Peyer's patch (tissue), 4 donors: ENCODE measurements around the gene TMEM164. TPM values are rescaled to one million over a fixed set of nuclear protein-coding genes. Genes with fewer than 3 reads are reported as not detected.

ENCODE experiments used
- DNase-seq, 3 donors: peaks; one replicate each; pipeline ENCODE4 v3.0.0-alpha.2; 2017 to 2019
- H3K27ac ChIP-seq, 4 donors: fragments of 200-600 bp; sonication (generic); one replicate each; pipeline ENCODE4 v1.5.1; 2016 to 2019
- H3K27me3 ChIP-seq, 2 donors: fragments of 200-600 bp; sonication (generic); one replicate each; pipeline ENCODE4 v1.5.1; 2019
- H3K36me3 ChIP-seq, 3 donors: fragments of 200-600 bp; sonication (generic); one replicate each; pipeline ENCODE4 v1.5.1; 2016 to 2019
- H3K4me1 ChIP-seq, 4 donors: fragments of 200-600 bp; sonication (generic); one replicate each; pipeline ENCODE4 v1.5.1; 2016 to 2019
- H3K4me3 ChIP-seq, 4 donors: fragments of 200-600 bp; sonication (generic); 1 replicate in 3 of 4; 2 replicates in 1 of 4; pipeline ENCODE4 v1.5.1; 2016 to 2019; ENCODE audit warnings: mild to moderate bottlenecking in 1 of 4
- H3K9me3 ChIP-seq, 4 donors: fragments of 200-600 bp; sonication (generic); one replicate each; pipeline ENCODE4 v1.5.1; 2016 to 2019; ENCODE audit warnings: mild to moderate bottlenecking in 1 of 4
- POLR2A ChIP-seq, 2 donors: fragments of 450-650 bp; IDR thresholded peaks; one replicate each; pipeline ENCODE4 v1.5.1; 2017; ENCODE audit warnings: antibody characterized with exemption in 2 of 2, mild to moderate bottlenecking in 2 of 2, moderate library complexity in 2 of 2
- total RNA-seq, 4 donors: library from RNA; depleted of rRNA; stranded (reverse); fragments of >200 nt; gene quantifications; one replicate each; pipeline ENCODE4 v1.1.0, GENCODE V29; 2016
- TF ChIP-seq, protein P1 (sequence below), 6 experiments: fragments of 450-650 bp in 4 of 6; fragments of 200-600 bp in 2 of 6; sonication (generic) in 1 of 6; IDR thresholded peaks; one replicate each; pipeline ENCODE4 v1.5.1; 2017 to 2019; ENCODE audit warnings: antibody characterized with exemption in 6 of 6, mild to moderate bottlenecking in 3 of 6, moderate library complexity in 1 of 6

Gene TMEM164
- total RNA-seq, 4 donors from 2014 or later = 25.6 to 79.7 (median 73.8) TPM

DNA sequence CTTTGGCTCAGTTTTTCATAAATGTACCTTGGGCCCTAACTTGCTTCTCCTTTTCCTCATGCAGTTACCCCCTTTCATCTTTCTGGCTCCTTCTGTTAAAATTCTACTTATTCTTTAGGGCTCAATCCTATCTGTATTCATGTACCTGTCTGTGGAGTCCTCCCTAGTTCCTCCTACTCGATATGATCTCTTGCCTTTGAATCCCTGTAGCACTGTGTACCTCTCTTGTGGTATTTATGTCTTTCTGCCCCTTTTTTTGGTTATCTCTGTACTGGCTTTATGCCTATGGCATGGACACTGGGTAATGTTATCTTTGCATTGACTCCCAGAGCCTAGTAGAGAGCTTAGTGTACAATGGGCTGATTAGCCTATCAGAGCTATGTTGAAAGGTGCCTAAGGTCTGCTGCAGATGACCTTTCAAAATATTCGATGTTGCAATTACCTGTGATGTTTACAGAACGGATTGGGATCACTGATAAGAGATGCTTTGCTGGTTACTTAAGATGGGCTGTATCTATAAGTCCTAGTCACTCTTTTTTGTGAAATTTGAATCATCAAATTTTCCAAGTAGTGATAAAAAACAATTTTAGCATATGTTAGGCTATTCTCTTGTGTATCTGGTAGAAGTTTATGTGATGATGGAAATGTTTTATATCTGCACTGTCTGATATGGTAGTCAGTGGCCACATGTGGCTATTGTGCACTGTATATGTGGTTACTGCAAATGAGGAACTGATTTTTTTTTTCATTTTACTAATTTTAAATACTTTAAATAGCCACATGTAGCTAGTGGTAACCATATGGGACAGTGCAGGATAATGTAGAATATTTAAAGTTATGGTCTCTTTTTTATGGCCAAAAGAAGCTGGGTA is 33.5 kb downstream of the TMEM164 start:
- H3K4me1 ChIP-seq = no peaks in the 10 kb centered on the region
- no peak overlapping the region for H3K4me3 ChIP-seq
- DNase-seq = no peak
- no peaks in the 10 kb centered on the region for H3K9me3 ChIP-seq
- no peak for TF ChIP-seq POLR2A (IDR thresholded peaks at IDR 0.05)
- TF ChIP-seq, protein P1, sequence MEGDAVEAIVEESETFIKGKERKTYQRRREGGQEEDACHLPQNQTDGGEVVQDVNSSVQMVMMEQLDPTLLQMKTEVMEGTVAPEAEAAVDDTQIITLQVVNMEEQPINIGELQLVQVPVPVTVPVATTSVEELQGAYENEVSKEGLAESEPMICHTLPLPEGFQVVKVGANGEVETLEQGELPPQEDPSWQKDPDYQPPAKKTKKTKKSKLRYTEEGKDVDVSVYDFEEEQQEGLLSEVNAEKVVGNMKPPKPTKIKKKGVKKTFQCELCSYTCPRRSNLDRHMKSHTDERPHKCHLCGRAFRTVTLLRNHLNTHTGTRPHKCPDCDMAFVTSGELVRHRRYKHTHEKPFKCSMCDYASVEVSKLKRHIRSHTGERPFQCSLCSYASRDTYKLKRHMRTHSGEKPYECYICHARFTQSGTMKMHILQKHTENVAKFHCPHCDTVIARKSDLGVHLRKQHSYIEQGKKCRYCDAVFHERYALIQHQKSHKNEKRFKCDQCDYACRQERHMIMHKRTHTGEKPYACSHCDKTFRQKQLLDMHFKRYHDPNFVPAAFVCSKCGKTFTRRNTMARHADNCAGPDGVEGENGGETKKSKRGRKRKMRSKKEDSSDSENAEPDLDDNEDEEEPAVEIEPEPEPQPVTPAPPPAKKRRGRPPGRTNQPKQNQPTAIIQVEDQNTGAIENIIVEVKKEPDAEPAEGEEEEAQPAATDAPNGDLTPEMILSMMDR (IDR thresholded peaks at IDR 0.05) = no peak
- no peaks in the 10 kb centered on the region for H3K27me3 ChIP-seq
- no peaks in the 10 kb centered on the region for H3K36me3 ChIP-seq
- peak overlapping the region in 1 of 4 donors; percentile 31 for H3K27ac ChIP-seq

DNA sequence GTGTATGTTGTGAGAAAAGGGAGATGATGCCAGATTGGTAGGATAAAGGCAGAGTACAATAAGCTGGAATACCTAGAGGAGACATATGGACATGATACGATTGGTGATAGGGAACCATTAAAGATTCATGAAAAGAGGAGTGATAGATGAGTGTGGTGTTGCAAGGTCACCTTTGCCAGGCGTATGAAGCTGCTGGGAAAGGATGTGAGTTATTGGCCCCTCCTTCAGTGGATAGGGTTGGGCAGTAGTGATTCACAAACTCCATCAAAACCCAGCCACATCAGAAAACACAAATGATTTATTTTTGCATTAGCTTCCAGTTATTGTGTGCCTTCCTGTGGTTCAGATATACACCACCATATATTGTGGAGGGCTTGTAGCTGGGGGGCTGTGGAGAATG is 34.3 kb downstream of the TMEM164 start:
- peak overlapping the region in 2 of 4 donors; percentile 31 to 67 for H3K27ac ChIP-seq
- H3K9me3 ChIP-seq = no peaks in the 10 kb centered on the region
- H3K4me3 ChIP-seq = no peak overlapping the region
- no peak for DNase-seq
- no peak for TF ChIP-seq POLR2A (IDR thresholded peaks at IDR 0.05)
- TF ChIP-seq, protein P1 (IDR thresholded peaks at IDR 0.05) = no peak
- H3K36me3 ChIP-seq = no peaks in the 10 kb centered on the region
- H3K4me1 ChIP-seq = no peaks in the 10 kb centered on the region
- H3K27me3 ChIP-seq = no peaks in the 10 kb centered on the region

DNA sequence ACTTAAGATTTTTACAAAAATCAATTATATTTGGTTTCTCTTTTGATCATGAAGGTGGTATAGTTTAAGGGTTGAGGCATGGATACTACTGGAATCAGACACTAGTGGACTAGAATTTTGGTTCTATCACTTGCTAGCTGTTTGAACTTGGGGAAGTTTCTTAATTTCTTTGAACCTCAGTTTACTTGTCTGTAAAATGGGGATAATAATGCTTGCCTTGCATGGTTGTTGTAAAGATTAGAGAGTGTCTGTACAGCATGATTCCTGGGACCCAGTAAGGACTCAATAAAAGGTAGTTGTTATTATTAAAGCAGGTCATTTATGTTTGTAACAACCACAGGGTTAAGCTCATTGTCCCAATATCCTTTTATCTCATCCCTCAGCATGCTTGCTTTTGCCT is 36.0 kb downstream of the TMEM164 start:
- DNase-seq = no peak
- no peaks in the 10 kb centered on the region for H3K4me1 ChIP-seq
- H3K27me3 ChIP-seq = no peaks in the 10 kb centered on the region
- no peak overlapping the region for H3K4me3 ChIP-seq
- TF ChIP-seq, protein P1 (IDR thresholded peaks at IDR 0.05) = no peak
- no peak for TF ChIP-seq POLR2A (IDR thresholded peaks at IDR 0.05)
- H3K27ac ChIP-seq = no peak overlapping the region
- no peaks in the 10 kb centered on the region for H3K36me3 ChIP-seq
- H3K9me3 ChIP-seq = no peaks in the 10 kb centered on the region

DNA sequence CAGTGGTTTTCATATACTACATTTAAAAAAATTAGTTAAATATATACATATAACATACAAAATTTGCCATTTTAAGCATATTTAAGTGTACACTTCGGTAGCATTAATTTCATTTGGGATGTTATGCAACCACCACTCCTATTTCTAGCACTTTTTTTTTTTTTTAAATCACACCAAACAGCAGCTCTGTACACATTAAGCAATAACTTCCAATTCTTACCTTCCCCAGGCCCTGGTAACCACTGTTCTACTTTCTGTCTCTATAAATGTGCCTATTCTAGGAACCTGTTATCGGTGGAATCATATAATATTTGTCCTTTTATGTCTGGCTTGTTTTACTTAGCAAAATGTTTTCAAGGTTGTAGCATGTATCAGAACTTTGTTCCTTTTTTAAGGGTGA is 39.1 kb downstream of the TMEM164 start:
- DNase-seq = no peak
- Histone ChIP-seq H3K9me3 (no peaks in the 10 kb centered on the region), H3K27me3 (no peaks in the 10 kb centered on the region), H3K4me1 (no peaks in the 10 kb centered on the region), H3K36me3 (no peaks in the 10 kb centered on the region), H3K4me3 (no peak overlapping the region), H3K27ac (no peak overlapping the region)
- TF ChIP-seq, protein P1 (IDR thresholded peaks at IDR 0.05) = no peak
- no peak for TF ChIP-seq POLR2A (IDR thresholded peaks at IDR 0.05)

DNA sequence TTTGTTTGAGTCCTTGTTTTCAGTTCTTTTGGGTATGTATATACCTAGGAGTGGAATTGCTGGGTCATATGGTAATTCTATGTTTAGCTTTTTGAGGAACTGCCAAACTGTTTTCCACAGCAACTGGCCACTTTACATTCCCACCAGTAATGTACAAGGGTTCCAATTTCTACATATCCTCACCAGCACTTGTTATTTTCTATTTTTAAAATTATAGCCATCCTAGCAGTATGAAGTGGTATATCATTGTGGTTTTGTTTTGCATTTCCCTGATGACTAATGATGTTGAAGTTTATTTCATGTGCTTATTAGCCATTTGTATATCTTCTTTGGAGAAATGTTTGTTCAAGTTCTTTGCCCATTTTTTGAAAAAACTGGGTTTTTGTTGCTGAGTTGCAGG is 39.6 kb downstream of the TMEM164 start:
- no peak for TF ChIP-seq POLR2A (IDR thresholded peaks at IDR 0.05)
- TF ChIP-seq, protein P1 (IDR thresholded peaks at IDR 0.05) = no peak
- Histone ChIP-seq H3K4me1 (no peaks in the 10 kb centered on the region), H3K27ac (no peak overlapping the region), H3K9me3 (no peaks in the 10 kb centered on the region), H3K4me3 (no peak overlapping the region), H3K27me3 (no peaks in the 10 kb centered on the region), H3K36me3 (no peaks in the 10 kb centered on the region)
- no peak for DNase-seq
